Fibroblast of lung (primary cell): Measurements from ENCODE around the gene SST.

Experiments
- CTCF ChIP-seq, 2 donors: IDR thresholded peaks in 1 of 2; conservative IDR thresholded peaks in 1 of 2; 1 replicate in 1 of 2; 2 replicates in 1 of 2; pipeline ENCODE4 v1.5.1; 2011 to 2012; ENCODE audit warnings: low read length in 2 of 2, control low read depth in 1 of 2, inconsistent platforms in 1 of 2, low read depth in 1 of 2, mild to moderate bottlenecking in 1 of 2
- EZH2 ChIP-seq: IDR thresholded peaks from 2 replicates; pipeline ENCODE4 v1.5.1; 2012; ENCODE audit warnings: low read length, control low read depth, mild to moderate bottlenecking; ENCODE audit errors: missing control alignments

- TF ChIP-seq CTCF (conservative IDR thresholded peaks at IDR 0.05 in 1 of 2, IDR thresholded peaks at IDR 0.05 in 1 of 2; ENCODE audit: low read depth in 1 of 2, low read length in 2 of 2) (peak; percentile 97 to 98), EZH2 (no peak)
Observed at GRCh38 chr3:187679638-187680396, 9.6 kb upstream of the SST start.
